HG03558 (cell line): ENCODE measurements around the gene ETV6.

Experiments
- ATAC-seq: cut with Tn5 transposase; IDR thresholded peaks from one replicate; pipeline ENCODE4 v1.9.1; 2021; ENCODE audit warnings: moderate number of reproducible peaks; ENCODE audit not compliant: unreplicated experiment; ENCODE audit errors: extremely low read depth

Gene ETV6

DNA sequence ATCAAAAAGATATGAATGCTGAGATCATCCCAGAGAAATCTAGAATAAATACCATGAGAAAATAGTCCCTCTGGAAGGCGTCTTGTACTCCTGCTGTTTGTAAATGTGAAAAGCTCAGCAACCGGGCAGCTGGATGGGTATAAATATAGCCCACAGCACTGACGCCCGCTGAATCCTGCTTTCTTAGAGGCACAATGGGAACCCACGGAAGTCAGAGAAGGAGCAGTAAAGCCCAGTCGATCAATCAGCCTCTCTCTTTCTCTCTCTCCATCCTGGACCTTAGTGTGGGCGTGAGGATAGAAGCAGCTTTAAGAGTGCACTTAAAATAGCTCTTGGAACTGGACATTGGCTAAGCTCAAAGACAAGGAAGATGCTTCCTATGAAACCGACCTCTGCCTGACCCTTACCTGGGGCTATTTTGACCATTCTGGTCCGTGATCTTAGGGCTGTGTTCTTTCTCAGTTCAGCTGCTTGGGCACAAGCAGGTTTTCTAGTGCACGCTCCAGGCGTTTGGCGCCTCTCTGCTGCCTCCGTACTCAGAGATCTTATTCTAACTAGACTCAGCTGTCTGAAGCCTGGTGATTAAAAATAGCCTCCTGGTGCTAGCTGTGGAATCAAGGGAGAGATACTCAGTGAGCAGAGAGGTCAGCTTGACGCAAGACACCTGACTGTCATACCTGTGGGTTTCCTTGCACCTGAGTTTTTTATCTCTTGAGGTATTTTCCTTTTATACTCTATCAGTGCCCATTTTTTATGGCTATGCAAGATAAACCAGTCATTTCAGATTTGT is 144.6 kb downstream of the ETV6 start:
- no peak for ATAC-seq

GRCh38 chr12:11794751-11795150 is 145.3 kb downstream of the ETV6 start:
- no peak for ATAC-seq

- ATAC-seq = no peak
Observed at GRCh38 chr12:11795192-11795912, 145.9 kb downstream of the ETV6 start.

DNA sequence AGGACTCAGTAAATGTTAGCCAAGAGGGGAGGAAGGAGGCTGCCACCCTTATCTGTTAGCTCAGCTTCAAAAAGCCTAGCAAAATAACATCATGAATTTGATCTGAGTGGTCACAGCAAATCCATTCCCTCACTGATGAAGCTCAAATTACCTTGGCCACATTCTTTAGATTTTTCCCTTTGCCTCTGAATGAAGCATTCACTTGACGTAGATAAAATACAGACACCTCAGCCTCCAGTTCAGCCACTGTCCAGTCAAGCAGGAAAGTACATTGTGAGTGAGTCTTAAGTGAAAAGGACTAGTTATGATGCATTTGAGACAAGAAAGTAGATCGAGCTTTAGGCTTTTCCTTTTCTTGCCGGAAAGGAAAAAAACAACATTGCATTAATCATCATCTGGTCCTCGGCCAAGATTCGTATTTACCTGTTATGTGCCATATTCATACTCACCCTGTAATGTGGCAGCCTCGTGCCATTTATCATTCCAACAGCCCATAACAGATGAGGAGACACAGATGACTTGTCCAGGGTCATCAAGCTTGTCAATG is 146.5 kb downstream of the ETV6 start:
- ATAC-seq = no peak

GRCh38 chr12:11797317-11797913 is 147.9 kb downstream of the ETV6 start:
- no peak for ATAC-seq

DNA sequence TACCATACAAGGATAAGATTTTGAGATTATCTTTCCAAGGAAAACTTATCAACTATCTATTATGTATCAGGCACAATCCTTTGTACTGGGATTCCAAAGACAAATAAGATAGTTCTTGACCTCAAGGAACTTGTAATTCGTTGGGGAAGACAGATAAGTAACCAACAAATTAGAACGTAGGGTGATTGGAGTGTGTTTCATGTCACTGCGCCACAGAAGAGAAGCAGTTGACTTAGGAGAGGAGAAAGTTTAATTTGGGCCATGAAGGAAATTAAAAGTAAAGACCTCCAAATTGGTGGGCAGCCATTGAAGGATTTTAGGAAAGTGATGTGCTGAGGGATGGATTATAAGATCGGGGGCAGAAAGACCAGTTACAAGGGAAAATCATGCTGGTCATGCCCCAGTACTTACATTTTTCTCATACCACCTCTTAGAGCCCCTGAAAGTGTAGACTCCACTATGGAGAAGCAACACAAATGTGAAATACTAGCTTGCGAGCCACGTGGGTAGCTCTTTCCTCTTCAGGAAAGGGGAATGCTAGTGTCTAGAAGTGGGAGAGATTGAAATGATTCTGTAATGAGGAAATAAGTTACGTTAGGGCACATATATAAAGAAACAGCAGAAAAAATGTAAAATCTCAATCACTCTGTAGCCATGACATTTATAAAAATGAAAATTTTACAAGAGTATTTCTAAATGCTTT is 148.7 kb downstream of the ETV6 start:
- ATAC-seq = no peak

DNA sequence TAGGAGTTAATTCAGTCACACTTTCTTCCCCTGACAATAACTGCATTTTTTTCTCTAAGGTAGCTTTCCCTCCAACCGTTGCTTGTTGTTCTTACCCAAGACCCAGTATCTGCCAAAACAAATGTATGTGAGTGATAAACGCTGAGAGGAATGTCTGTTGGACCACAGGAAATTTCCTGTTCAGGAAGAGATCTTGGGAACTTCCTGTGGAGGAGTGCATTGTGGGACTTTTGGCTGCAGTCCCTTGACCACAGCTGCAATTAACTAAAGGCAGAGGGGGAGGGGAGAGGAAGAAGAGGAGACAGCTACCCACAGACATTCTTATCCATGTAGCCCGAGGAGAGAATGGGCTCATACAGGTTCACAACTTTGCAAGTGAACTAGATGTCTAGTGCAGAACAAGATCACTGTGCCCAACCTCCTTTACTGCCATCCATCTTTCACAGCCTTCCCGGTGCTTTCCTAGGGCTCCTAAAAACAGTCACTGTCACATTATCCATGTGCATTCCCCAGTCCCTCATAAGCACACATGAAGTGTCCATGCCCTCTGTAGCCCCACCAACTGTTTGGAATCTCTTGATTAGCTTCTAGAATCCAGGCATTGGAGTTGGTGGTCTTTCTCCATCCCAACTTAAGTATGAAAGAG is 149.5 kb downstream of the ETV6 start:
- ATAC-seq = no peak

GRCh38 chr12:11799502-11799873 is 150.0 kb downstream of the ETV6 start:
- no peak for ATAC-seq

- ATAC-seq = no peak
Observed at GRCh38 chr12:11801643-11802042, 152.2 kb downstream of the ETV6 start.

GRCh38 chr12:11804130-11804529 is 154.7 kb downstream of the ETV6 start:
- ATAC-seq = no peak

DNA sequence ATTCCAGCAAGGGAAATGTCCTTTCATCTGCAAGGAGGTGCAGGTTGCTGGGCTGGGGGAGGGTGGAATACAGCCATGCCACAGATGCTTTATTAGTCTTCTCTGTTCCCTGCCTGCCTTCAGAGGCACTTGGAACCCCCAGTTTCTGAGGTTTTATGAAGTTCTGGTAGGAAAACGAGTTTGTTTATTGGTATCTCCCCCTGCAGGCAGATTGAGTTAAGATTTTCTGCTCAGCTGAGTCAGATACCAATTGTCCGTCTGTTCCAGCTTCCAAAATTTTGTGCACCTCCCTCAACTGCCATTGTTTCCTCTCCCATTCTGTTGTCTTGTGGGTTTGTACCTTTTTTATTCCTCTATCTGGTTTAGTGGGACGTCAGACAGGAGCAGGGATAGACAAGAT is 155.6 kb downstream of the ETV6 start:
- no peak for ATAC-seq

DNA sequence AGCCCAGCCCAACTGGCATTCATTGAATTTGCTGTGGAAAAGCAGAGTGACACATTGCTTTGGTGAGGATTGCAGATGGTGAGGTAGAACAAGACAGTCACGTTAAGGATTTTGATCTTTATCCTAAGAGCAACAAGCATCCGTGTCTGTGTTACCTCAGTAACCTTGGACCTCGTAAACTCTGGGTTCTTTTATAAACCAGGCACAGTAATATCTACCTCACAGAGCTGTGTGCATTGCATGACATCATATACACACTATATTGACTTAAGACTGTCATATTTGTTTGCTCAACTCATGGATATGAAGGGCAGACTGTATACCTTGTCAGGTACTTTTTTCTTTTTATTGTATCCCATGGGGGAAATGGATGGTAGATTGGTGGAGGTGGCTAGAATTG is 156.2 kb downstream of the ETV6 start:
- no peak for ATAC-seq

GRCh38 chr12:11807458-11807857 is 158.0 kb downstream of the ETV6 start:
- ATAC-seq = no peak

GRCh38 chr12:11808931-11809330 is 159.5 kb downstream of the ETV6 start:
- ATAC-seq = no peak

DNA sequence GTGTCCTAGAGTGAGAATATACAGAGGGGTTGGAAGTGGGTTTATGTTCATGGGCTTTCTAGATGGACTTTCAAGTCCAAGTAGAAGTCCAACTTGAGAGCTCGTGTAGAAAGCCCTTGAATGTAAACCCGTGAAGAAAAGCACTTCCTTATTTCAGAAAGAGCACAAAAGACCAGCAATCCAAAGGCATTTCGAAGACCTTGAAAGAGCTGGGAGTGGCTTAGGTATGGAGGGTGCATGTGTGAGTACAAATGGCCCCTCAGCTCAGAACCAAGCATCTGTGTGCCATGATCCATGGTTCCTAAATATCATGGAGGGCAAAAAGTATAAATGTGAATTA is 160.7 kb downstream of the ETV6 start:
- no peak for ATAC-seq

GRCh38 chr12:11811008-11811407 is 161.5 kb downstream of the ETV6 start:
- no peak for ATAC-seq

DNA sequence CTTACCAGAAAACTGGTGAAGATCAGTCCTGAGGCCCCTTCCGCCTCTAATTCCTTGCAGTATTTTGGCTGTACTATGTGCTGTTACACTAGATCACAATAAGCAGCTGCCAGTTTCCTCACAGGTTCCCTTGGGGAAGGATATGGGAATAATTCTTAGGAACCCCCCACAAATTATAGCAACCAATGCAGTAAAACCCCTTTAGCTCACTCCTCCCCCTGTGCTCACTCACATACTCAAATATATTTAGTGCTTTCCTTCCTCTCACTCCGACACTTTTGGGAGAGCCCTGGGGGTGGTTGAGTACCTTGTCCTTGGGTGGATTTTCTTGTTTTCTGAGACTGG is 162.7 kb downstream of the ETV6 start:
- no peak for ATAC-seq

GRCh38 chr12:11812586-11813437 is 163.3 kb downstream of the ETV6 start:
- ATAC-seq = no peak

DNA sequence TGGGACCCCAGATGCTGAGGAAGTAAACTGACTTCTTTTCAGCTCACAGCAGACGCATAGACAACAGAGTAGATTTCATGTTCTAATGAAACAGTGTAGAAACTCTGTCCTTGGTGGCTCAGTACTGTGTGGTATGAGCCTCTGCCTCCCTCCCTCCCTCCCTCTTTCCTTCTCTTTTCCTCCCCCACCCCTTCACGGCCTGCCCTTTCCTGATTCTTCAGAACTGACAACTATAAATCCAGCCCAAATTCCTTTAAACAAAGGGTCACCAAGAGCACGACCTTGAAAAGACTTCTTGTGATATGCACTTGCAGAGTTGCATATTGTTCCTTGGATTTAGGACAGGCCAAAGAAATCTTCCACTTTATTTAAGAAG is 164.0 kb downstream of the ETV6 start:
- ATAC-seq = no peak

- no peak for ATAC-seq
Observed at GRCh38 chr12:11814374-11814773, 164.9 kb downstream of the ETV6 start.
